Measurements from ENCODE around the gene KCTD15. TPM values are rescaled to one million over a fixed set of nuclear protein-coding genes. Genes with fewer than 3 reads are reported as not detected.

KCTD15 gene
- total and polyA plus RNA-seq, 10 of the 15 experiments (the other 5 are each of a cell fraction or from before 2014, with no cell fraction given), result not detected

GRCh38 chr19:33821871-33822270 is 25.2 kb downstream of the KCTD15 start:
- no peak for FAIRE-seq
- no peak for TF ChIP-seq ZNF24 (IDR thresholded peaks at IDR 0.05)
- no peak for TF ChIP-seq REST (IDR thresholded peaks at IDR 0.05; ENCODE audit: low read depth, low read length)
- no peak for TF ChIP-seq IKZF1 (conservative IDR thresholded peaks at IDR 0.05)
- TF ChIP-seq SREBF1 (IDR thresholded peaks at IDR 0.05; ENCODE audit: low read length), result no peak
- TF ChIP-seq E4F1 (IDR thresholded peaks at IDR 0.05; ENCODE audit: borderline replicate concordance, partially characterized antibody), result no peak
- no peak for TF ChIP-seq TBL1XR1 (IDR thresholded peaks at IDR 0.05; ENCODE audit: low read depth, low read length)
- no peak for TF ChIP-seq SPI1 (IDR thresholded peaks at IDR 0.05; ENCODE audit: borderline replicate concordance, insufficient read depth, low read depth, low read length)
- no peak for TF ChIP-seq CHD4 (IDR thresholded peaks at IDR 0.05)
- TF ChIP-seq NBN (IDR thresholded peaks at IDR 0.05), result no peak
- TF ChIP-seq ZBTB40 (IDR thresholded peaks at IDR 0.05; ENCODE audit: borderline replicate concordance), result no peak
- TF ChIP-seq, protein P1, sequence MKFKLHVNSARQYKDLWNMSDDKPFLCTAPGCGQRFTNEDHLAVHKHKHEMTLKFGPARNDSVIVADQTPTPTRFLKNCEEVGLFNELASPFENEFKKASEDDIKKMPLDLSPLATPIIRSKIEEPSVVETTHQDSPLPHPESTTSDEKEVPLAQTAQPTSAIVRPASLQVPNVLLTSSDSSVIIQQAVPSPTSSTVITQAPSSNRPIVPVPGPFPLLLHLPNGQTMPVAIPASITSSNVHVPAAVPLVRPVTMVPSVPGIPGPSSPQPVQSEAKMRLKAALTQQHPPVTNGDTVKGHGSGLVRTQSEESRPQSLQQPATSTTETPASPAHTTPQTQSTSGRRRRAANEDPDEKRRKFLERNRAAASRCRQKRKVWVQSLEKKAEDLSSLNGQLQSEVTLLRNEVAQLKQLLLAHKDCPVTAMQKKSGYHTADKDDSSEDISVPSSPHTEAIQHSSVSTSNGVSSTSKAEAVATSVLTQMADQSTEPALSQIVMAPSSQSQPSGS (IDR thresholded peaks at IDR 0.05; ENCODE audit: low read length), result no peak
- TF ChIP-seq NFYB (IDR thresholded peaks at IDR 0.05; ENCODE audit: insufficient read depth, low read depth, low read length), result no peak
- TF ChIP-seq SUZ12 (IDR thresholded peaks at IDR 0.05; ENCODE audit: unreplicated experiment), result no peak

More at GRCh38 chr19:33821871-33822270, 25.2 kb downstream of the KCTD15 start:
- H3K4me2 ChIP-seq (ENCODE audit: control insufficient read depth, insufficient read depth), result no peak overlapping the region
- H4K20me1 ChIP-seq (ENCODE audit: control insufficient read depth, insufficient read depth), result no peaks in the 10 kb centered on the region
- DNase-seq (ENCODE audit: low read depth, low spot score) (no peak), ATAC-seq (no peak)
- in situ Hi-C loops (cut with MboI), result no loop called here
- no peak overlapping the region for H2AFZ ChIP-seq (ENCODE audit: control insufficient read depth, low read depth, low read length)
- peaks cover 3 to 5% of the 10 kb centered on the region in 2 experiments; a peak in 2 of 4 replicates for H3K27me3 ChIP-seq (replicated peaks in 1 of 2; ENCODE audit: control insufficient read depth in 2 of 2, insufficient read depth in 2 of 2, low read length in 1 of 2)
- no peaks in the 10 kb centered on the region for H3K9me3 ChIP-seq (replicated peaks; ENCODE audit: control insufficient read depth, insufficient read depth, low read length)
- no peak overlapping the region for H3K9ac ChIP-seq (ENCODE audit: control insufficient read depth, insufficient read depth, low read length)
- H3K4me3 ChIP-seq, result no peak overlapping the region
- ChIA-PET SMC1A (ENCODE audit: uncharacterized antibody, unreplicated experiment) (no interaction called here), POLR2A (no interaction called here), RAD21 (ENCODE audit: unreplicated experiment) (no interaction called here), CTCF (no interaction called here)
- intact Hi-C loops (cut with micrococcal nuclease; ENCODE audit: unreplicated experiment), result no loop called here
- WGBS (ENCODE audit: insufficient coverage, insufficient replicate concordance, low lambda C conversion rate, missing lambda C conversion rate), result 15% methylated on average over 2 of the region's 2 CpGs
- peaks cover 3% of the 10 kb centered on the region; the same call in 1 of the 2 replicates for H3K4me1 ChIP-seq (ENCODE audit: control insufficient read depth, insufficient read depth, low read length)
- no peaks in the 10 kb centered on the region for H3K79me2 ChIP-seq (ENCODE audit: control insufficient read depth, insufficient read depth, low read length)
- H3K36me3 ChIP-seq (ENCODE audit: control insufficient read depth in 2 of 2, insufficient read depth in 2 of 2, low read length in 1 of 2), result no peaks in the 10 kb centered on the region
- H3K27ac ChIP-seq (ENCODE audit: control insufficient read depth, insufficient read depth), result no peak overlapping the region
- BruUV-seq (replicated peaks), result no TSS peak

Data from GM12878 (cell line).